Loucy (cell line): ENCODE measurements around the gene SH3PXD2A.

ENCODE experiments used
- H2AFZ ChIP-seq: fragments of 200-600 bp; sonication (generic); 2 replicates; pipeline ENCODE4 v1.6.0; 2016; ENCODE audit warnings: antibody characterized with exemption, mild to moderate bottlenecking, low read length, moderate library complexity
- H3F3A ChIP-seq: fragments of 200-600 bp; 2 replicates; pipeline ENCODE4 v1.6.0; 2016; ENCODE audit warnings: antibody characterized with exemption, low read depth, mild to moderate bottlenecking
- H3K27me3 ChIP-seq: fragments of 200-600 bp; sonication (generic); 2 replicates; pipeline ENCODE4 v1.6.1; 2014; ENCODE audit warnings: low read length, mild to moderate bottlenecking; ENCODE audit not compliant: insufficient read depth, poor library complexity, severe bottlenecking
- H3K36me3 ChIP-seq: fragments of 200-600 bp; sonication (generic); 2 replicates; pipeline ENCODE4 v1.6.1; 2016; ENCODE audit warnings: low read length; ENCODE audit not compliant: insufficient read depth
- H3K4me1 ChIP-seq: fragments of 200-600 bp; sonication (generic); 2 replicates; pipeline ENCODE4 v1.5.1; 2014; ENCODE audit warnings: low read length, mild to moderate bottlenecking; ENCODE audit not compliant: insufficient read depth, poor library complexity, severe bottlenecking
- H3K4me2 ChIP-seq: fragments of 200-600 bp; sonication (generic); 2 replicates; pipeline ENCODE4 v1.6.0; 2014; ENCODE audit warnings: antibody characterized with exemption, low read length, low read depth, mild to moderate bottlenecking; ENCODE audit not compliant: poor library complexity, severe bottlenecking
- H3K4me3 ChIP-seq: fragments of 200-600 bp; sonication (generic); 2 replicates; pipeline ENCODE4 v1.5.1; 2014; ENCODE audit warnings: low read length, mild to moderate bottlenecking, mixed read lengths; ENCODE audit not compliant: poor library complexity, severe bottlenecking
- H3K79me2 ChIP-seq: fragments of 200-600 bp; sonication (generic); 2 replicates; pipeline ENCODE4 v1.6.1; 2014; ENCODE audit warnings: low read length; ENCODE audit not compliant: insufficient read depth
- H3K9ac ChIP-seq: fragments of 200-600 bp; sonication (generic); 2 replicates; pipeline ENCODE4 v1.6.0; 2014; ENCODE audit warnings: mild to moderate bottlenecking, low read depth, low read length, moderate library complexity; ENCODE audit not compliant: poor library complexity, severe bottlenecking
- H3K9me2 ChIP-seq: fragments of 200-600 bp; sonication (generic); replicated peaks from 2 replicates; pipeline ENCODE4 v1.6.1; 2016; ENCODE audit warnings: low read depth, low read length, mixed read lengths
- H3K9me3 ChIP-seq: fragments of 200-600 bp; sonication (generic); 2 replicates; pipeline ENCODE4 v1.6.1; 2014; ENCODE audit warnings: mild to moderate bottlenecking, antibody characterized with exemption, low read length, low read depth; ENCODE audit not compliant: insufficient read depth
- H4K20me1 ChIP-seq: fragments of 200-600 bp; sonication (generic); 2 replicates; pipeline ENCODE4 v1.6.0; 2014; ENCODE audit warnings: antibody characterized with exemption, low read length, mild to moderate bottlenecking; ENCODE audit not compliant: insufficient read depth, poor library complexity, severe bottlenecking
- EZH2phosphoT487 ChIP-seq: fragments of 200-600 bp; IDR thresholded peaks from 2 replicates; pipeline ENCODE4 v1.6.1; 2018; ENCODE audit warnings: antibody characterized with exemption, mild to moderate bottlenecking, moderate library complexity, borderline replicate concordance
- TF ChIP-seq, protein P1 (sequence below): fragments of 200-600 bp; sonication (generic); conservative IDR thresholded peaks from 2 replicates; pipeline ENCODE4 v1.5.1; 2014; ENCODE audit warnings: mild to moderate bottlenecking, antibody characterized with exemption, low read length

SH3PXD2A gene

DNA sequence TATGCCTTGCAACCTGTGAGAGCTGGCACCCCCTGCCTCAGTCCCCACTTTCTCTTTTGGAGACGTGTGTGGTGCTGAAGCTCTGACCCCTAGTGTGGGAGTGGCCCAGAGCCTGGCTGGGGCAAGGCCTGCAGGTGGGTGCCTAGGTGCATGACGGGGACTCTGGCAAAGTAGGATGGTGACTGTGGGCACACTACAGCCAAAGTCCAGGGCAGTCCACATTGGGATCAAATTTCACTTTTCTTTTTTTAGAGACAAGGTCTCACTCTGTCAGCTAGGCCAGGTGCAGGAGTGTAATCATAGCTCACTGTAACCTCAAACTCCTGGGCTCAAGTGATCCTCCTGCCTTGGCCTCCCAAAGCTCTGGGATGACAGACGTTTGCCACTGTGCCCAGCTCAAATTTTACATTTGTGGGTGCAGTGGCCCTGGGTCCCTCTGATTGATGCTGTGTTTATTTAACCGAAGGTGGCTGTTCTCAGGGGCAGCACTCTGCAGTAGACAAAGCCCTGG is 309.6 kb downstream of the SH3PXD2A start:
- no peaks in the 10 kb centered on the region for H4K20me1 ChIP-seq
- no peaks in the 10 kb centered on the region for H3F3A ChIP-seq
- TF ChIP-seq, protein P1, sequence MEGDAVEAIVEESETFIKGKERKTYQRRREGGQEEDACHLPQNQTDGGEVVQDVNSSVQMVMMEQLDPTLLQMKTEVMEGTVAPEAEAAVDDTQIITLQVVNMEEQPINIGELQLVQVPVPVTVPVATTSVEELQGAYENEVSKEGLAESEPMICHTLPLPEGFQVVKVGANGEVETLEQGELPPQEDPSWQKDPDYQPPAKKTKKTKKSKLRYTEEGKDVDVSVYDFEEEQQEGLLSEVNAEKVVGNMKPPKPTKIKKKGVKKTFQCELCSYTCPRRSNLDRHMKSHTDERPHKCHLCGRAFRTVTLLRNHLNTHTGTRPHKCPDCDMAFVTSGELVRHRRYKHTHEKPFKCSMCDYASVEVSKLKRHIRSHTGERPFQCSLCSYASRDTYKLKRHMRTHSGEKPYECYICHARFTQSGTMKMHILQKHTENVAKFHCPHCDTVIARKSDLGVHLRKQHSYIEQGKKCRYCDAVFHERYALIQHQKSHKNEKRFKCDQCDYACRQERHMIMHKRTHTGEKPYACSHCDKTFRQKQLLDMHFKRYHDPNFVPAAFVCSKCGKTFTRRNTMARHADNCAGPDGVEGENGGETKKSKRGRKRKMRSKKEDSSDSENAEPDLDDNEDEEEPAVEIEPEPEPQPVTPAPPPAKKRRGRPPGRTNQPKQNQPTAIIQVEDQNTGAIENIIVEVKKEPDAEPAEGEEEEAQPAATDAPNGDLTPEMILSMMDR = no peak
- no peak for TF ChIP-seq EZH2phosphoT487
- no peak overlapping the region for H3K4me2 ChIP-seq
- peaks cover 11% of the 10 kb centered on the region for H3K4me1 ChIP-seq
- H3K9me3 ChIP-seq = no peaks in the 10 kb centered on the region
- H3K27me3 ChIP-seq = no peaks in the 10 kb centered on the region
- H3K4me3 ChIP-seq = no peak overlapping the region
- no peak overlapping the region for H3K9ac ChIP-seq
- no peak overlapping the region for H2AFZ ChIP-seq
- H3K36me3 ChIP-seq = no peaks in the 10 kb centered on the region
- H3K9me2 ChIP-seq = no peaks in the 10 kb centered on the region
- H3K79me2 ChIP-seq = no peaks in the 10 kb centered on the region

DNA sequence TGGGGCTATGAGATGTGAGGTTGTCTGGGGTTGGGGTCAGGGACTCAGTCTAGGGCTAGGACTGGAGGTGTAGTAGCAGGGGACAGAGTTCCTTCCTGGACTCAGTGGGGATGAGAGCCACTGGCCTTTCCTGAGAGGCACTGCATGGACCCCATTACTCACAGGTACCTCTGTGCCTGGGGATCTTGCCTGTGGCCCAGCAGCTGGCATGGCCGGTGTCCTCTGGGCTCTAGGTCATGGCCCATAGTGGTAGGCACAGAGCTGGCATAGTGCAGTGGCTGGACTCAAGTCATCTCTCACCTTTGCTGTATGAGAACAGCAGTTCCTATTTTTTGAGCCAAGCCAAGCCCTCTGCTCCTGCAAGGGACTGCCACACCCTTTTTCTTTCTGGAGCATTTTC is 310.0 kb downstream of the SH3PXD2A start:
- Histone ChIP-seq H3K4me3 (no peak overlapping the region), H3F3A (no peaks in the 10 kb centered on the region), H3K4me2 (no peak overlapping the region), H3K9ac (no peak overlapping the region), H3K9me2 (no peaks in the 10 kb centered on the region), H3K36me3 (no peaks in the 10 kb centered on the region), H3K27me3 (no peaks in the 10 kb centered on the region), H3K79me2 (no peaks in the 10 kb centered on the region), H3K4me1 (peaks cover 11% of the 10 kb centered on the region), H4K20me1 (no peaks in the 10 kb centered on the region), H3K9me3 (no peaks in the 10 kb centered on the region), H2AFZ (no peak overlapping the region)
- TF ChIP-seq, protein P1 = no peak
- TF ChIP-seq EZH2phosphoT487 = no peak

DNA sequence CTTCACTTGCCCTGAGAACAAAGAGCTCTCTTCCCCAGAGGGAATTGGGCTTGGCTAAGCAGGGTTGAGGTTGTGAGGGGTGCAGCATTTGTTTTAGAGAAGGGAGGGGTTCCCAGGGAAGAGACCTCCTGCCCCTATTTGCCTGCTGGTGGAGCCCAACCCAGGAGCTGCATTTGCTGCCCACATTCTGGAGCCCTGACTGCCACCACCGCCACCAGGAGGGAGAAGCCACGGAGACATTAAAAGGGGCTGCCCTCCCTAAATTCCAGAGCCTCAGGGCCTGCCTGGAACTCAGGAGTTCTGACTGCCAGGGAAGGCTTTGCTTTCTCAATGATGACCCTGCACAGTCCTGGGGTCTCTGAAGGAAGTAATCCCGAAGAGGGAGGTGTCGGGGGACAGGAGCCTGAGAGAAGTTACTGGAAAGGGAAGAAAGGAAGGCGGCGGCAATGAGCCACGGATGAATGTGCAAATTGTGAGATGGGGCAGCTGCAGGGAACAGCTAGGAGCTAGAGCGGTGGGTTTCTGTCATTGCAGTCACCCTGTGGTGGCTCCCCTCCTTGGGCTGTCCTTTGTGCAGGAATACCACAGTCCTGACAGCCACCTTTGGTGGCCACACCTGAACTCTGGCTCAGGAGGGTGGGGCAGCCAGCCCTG is 310.6 kb downstream of the SH3PXD2A start:
- Histone ChIP-seq H3K4me2 (no peak overlapping the region), H3K4me1 (peaks cover 11% of the 10 kb centered on the region), H2AFZ (no peak overlapping the region), H3K36me3 (no peaks in the 10 kb centered on the region), H3K9me3 (no peaks in the 10 kb centered on the region), H4K20me1 (no peaks in the 10 kb centered on the region), H3K27me3 (no peaks in the 10 kb centered on the region), H3K79me2 (no peaks in the 10 kb centered on the region), H3F3A (no peaks in the 10 kb centered on the region), H3K9me2 (no peaks in the 10 kb centered on the region), H3K9ac (no peak overlapping the region), H3K4me3 (no peak overlapping the region)
- TF ChIP-seq, protein P1 = no peak
- no peak for TF ChIP-seq EZH2phosphoT487
